Measurements from ENCODE around the gene CTNNBIP1. TPM values are rescaled to one million over a fixed set of nuclear protein-coding genes. Genes with fewer than 3 reads are reported as not detected.

The CTNNBIP1 gene
- total and polyA plus RNA-seq, 2 of the 8 experiments (the other 6 are each of a cell fraction or from before 2014, with no cell fraction given): 40.9 to 46.6 TPM

DNA sequence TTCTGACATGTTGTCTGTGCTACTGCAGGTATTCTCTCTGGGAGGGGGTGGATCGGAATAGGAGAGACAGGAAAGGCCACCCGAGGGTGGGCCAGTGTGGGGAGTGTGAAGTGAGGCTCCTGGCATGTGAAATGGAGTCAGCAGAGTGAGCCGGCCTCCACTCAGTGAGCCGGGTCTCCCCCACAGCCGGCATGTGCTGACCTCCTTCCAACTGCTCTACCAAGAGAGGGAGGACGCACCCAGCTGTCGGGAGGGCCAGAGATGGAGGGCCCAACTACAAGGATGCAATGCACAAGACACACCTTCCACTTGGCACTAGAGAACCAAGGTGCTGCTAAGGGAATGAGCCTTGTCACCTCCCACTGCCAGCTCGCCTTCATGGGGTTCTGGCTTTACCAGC is 58.1 kb downstream of the CTNNBIP1 start (continued):
- TF ChIP-seq, protein P1, sequence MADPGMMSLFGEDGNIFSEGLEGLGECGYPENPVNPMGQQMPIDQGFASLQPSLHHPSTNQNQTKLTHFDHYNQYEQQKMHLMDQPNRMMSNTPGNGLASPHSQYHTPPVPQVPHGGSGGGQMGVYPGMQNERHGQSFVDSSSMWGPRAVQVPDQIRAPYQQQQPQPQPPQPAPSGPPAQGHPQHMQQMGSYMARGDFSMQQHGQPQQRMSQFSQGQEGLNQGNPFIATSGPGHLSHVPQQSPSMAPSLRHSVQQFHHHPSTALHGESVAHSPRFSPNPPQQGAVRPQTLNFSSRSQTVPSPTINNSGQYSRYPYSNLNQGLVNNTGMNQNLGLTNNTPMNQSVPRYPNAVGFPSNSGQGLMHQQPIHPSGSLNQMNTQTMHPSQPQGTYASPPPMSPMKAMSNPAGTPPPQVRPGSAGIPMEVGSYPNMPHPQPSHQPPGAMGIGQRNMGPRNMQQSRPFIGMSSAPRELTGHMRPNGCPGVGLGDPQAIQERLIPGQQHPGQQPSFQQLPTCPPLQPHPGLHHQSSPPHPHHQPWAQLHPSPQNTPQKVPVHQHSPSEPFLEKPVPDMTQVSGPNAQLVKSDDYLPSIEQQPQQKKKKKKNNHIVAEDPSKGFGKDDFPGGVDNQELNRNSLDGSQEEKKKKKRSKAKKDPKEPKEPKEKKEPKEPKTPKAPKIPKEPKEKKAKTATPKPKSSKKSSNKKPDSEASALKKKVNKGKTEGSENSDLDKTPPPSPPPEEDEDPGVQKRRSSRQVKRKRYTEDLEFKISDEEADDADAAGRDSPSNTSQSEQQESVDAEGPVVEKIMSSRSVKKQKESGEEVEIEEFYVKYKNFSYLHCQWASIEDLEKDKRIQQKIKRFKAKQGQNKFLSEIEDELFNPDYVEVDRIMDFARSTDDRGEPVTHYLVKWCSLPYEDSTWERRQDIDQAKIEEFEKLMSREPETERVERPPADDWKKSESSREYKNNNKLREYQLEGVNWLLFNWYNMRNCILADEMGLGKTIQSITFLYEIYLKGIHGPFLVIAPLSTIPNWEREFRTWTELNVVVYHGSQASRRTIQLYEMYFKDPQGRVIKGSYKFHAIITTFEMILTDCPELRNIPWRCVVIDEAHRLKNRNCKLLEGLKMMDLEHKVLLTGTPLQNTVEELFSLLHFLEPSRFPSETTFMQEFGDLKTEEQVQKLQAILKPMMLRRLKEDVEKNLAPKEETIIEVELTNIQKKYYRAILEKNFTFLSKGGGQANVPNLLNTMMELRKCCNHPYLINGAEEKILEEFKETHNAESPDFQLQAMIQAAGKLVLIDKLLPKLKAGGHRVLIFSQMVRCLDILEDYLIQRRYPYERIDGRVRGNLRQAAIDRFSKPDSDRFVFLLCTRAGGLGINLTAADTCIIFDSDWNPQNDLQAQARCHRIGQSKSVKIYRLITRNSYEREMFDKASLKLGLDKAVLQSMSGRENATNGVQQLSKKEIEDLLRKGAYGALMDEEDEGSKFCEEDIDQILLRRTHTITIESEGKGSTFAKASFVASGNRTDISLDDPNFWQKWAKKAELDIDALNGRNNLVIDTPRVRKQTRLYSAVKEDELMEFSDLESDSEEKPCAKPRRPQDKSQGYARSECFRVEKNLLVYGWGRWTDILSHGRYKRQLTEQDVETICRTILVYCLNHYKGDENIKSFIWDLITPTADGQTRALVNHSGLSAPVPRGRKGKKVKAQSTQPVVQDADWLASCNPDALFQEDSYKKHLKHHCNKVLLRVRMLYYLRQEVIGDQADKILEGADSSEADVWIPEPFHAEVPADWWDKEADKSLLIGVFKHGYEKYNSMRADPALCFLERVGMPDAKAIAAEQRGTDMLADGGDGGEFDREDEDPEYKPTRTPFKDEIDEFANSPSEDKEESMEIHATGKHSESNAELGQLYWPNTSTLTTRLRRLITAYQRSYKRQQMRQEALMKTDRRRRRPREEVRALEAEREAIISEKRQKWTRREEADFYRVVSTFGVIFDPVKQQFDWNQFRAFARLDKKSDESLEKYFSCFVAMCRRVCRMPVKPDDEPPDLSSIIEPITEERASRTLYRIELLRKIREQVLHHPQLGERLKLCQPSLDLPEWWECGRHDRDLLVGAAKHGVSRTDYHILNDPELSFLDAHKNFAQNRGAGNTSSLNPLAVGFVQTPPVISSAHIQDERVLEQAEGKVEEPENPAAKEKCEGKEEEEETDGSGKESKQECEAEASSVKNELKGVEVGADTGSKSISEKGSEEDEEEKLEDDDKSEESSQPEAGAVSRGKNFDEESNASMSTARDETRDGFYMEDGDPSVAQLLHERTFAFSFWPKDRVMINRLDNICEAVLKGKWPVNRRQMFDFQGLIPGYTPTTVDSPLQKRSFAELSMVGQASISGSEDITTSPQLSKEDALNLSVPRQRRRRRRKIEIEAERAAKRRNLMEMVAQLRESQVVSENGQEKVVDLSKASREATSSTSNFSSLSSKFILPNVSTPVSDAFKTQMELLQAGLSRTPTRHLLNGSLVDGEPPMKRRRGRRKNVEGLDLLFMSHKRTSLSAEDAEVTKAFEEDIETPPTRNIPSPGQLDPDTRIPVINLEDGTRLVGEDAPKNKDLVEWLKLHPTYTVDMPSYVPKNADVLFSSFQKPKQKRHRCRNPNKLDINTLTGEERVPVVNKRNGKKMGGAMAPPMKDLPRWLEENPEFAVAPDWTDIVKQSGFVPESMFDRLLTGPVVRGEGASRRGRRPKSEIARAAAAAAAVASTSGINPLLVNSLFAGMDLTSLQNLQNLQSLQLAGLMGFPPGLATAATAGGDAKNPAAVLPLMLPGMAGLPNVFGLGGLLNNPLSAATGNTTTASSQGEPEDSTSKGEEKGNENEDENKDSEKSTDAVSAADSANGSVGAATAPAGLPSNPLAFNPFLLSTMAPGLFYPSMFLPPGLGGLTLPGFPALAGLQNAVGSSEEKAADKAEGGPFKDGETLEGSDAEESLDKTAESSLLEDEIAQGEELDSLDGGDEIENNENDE (IDR thresholded peaks at IDR 0.05; ENCODE audit: insufficient replicate concordance, low read length): no peak
- no peak for TF ChIP-seq SP1 (IDR thresholded peaks at IDR 0.05; ENCODE audit: low read depth, low read length)
- TF ChIP-seq E2F6 (IDR thresholded peaks at IDR 0.05): no peak
- no peak for TF ChIP-seq POU5F1 (IDR thresholded peaks at IDR 0.05; ENCODE audit: low read depth, low read length)
- TF ChIP-seq FOSL1 (IDR thresholded peaks at IDR 0.05; ENCODE audit: insufficient read depth, low read depth, low read length): no peak
- TF ChIP-seq RXRA (IDR thresholded peaks at IDR 0.05; ENCODE audit: insufficient read depth, low read depth, low read length): no peak
